Activated CD8-positive, alpha-beta T cell treated with anti-CD3 and anti-CD28 coated beads for 36 hours (primary cell): ENCODE data around the gene NUB1. TPM values are rescaled to one million over a fixed set of nuclear protein-coding genes. Genes with fewer than 3 reads are reported as not detected.

Experiments
- ATAC-seq: fragments of 200-7000 bp; cut with Tn5 transposase; one replicate; pipeline ENCODE4 v1.10.0; 2021; ENCODE audit warnings: mild to moderate bottlenecking, moderate library complexity
- CTCF ChIA-PET: fragments of 350-600 bp; sonication (Branson Sonifier 250); formaldehyde crosslinking; loops from one replicate; lab custom pipeline; 2021; ENCODE audit warnings: antibody characterized with exemption; lab: Charles Lee
- POLR2A ChIA-PET: fragments of 350-600 bp; sonication (Branson Sonifier 250); formaldehyde crosslinking; loops from one replicate; lab custom pipeline; 2021; ENCODE audit warnings: antibody characterized with exemption; lab: Charles Lee
- DNase-seq: peaks from one replicate; pipeline ENCODE4 v3.0.0-alpha.2; 2020
- H3K27ac Mint-ChIP-seq: one replicate; pipeline ENCODE4 v1.8.0; 2021; ENCODE audit warnings: mild to moderate bottlenecking, mixed read lengths
- H3K27me3 Mint-ChIP-seq: one replicate; pipeline ENCODE4 v1.8.0; 2021; ENCODE audit warnings: mixed read lengths
- H3K36me3 Mint-ChIP-seq: one replicate; pipeline ENCODE4 v1.8.0; 2021; ENCODE audit warnings: low read depth, mixed read lengths
- H3K4me1 Mint-ChIP-seq: one replicate; pipeline ENCODE4 v1.8.0; 2021; ENCODE audit warnings: low read depth, mixed read lengths
- H3K4me3 Mint-ChIP-seq: one replicate; pipeline ENCODE4 v1.8.0; 2021; ENCODE audit warnings: mild to moderate bottlenecking, moderate library complexity, mixed read lengths
- H3K9me3 Mint-ChIP-seq: one replicate; pipeline ENCODE4 v1.8.0; 2021; ENCODE audit warnings: mixed read lengths
- CTCF ChIP-seq: fragments of 200-600 bp; IDR thresholded peaks from one replicate; pipeline ENCODE4 v1.8.0; 2022; ENCODE audit warnings: antibody characterized with exemption, mild to moderate bottlenecking
- intact Hi-C: fragments of 100-400 bp; cut with micrococcal nuclease; formaldehyde crosslinking; loops from one replicate; pipeline ENCODE4 v1.10.0; 2022
- total RNA-seq, 2 experiments: library from RNA; stranded (reverse); gene quantifications; one replicate each; pipeline ENCODE4 v1.2.3, GENCODE V29; 2021

Gene NUB1
- total RNA-seq, 2 experiments from 2014 or later = 41.0 to 42.5 TPM

- H3K4me1 Mint-ChIP-seq = no peaks in the 10 kb centered on the region
- ATAC-seq (no peak), DNase-seq (no peak)
- intact Hi-C loops = no loop called here
- no peaks in the 10 kb centered on the region for H3K9me3 Mint-ChIP-seq
- H3K27ac Mint-ChIP-seq = no peak overlapping the region
- H3K4me3 Mint-ChIP-seq = no peak overlapping the region
- CTCF ChIA-PET = interaction anchor here (0.6 to 3.1 kb wide), 6 partner anchors 9 to 87 kb away, joined by 3 to 23 read pairs (median 8); no protein-coding TSS in a partner anchor
- TF ChIP-seq CTCF = no peak
- peaks cover 37% of the 10 kb centered on the region for H3K36me3 Mint-ChIP-seq
- H3K27me3 Mint-ChIP-seq = no peaks in the 10 kb centered on the region
- POLR2A ChIA-PET = no interaction called here
Observed at GRCh38 chr7:151361193-151361959, 19.8 kb downstream of the NUB1 start.

- Mint-ChIP-seq H3K27me3 (no peaks in the 10 kb centered on the region), H3K4me1 (peaks cover 3% of the 10 kb centered on the region), H3K27ac (no peak overlapping the region), H3K9me3 (no peaks in the 10 kb centered on the region), H3K4me3 (no peak overlapping the region), H3K36me3 (peaks cover 32% of the 10 kb centered on the region)
- DNase-seq (no peak), ATAC-seq (no peak)
- intact Hi-C loops = no loop called here
- POLR2A ChIA-PET = interaction anchor here (0.9 to 2.1 kb wide), 3 partner anchors 11 to 101 kb away, joined by 3 to 6 read pairs (median 4); no protein-coding TSS in a partner anchor
- CTCF ChIA-PET = interaction anchor here (0.7 to 3.1 kb wide), 3 partner anchors 9 to 85 kb away, joined by 3 to 23 read pairs (median 8); no protein-coding TSS in a partner anchor
- no peak for TF ChIP-seq CTCF
Observed at GRCh38 chr7:151363182-151363581, 21.6 kb downstream of the NUB1 start.

GRCh38 chr7:151366166-151366879 lies 24.7 kb downstream of the NUB1 start:
- no peak for TF ChIP-seq CTCF
- Mint-ChIP-seq H3K4me3 (no peak overlapping the region), H3K4me1 (peaks cover 11% of the 10 kb centered on the region), H3K27ac (no peak overlapping the region), H3K36me3 (peaks cover 22% of the 10 kb centered on the region), H3K27me3 (no peaks in the 10 kb centered on the region), H3K9me3 (no peaks in the 10 kb centered on the region)
- CTCF ChIA-PET = interaction anchor here (0.7 to 8.3 kb wide), 10 partner anchors 9 to 123 kb away, joined by 3 to 227 read pairs (median 5); no protein-coding TSS in a partner anchor
- intact Hi-C loops = no loop called here
- DNase-seq = no peak
- POLR2A ChIA-PET = interaction anchor here (0.9 to 1.1 kb wide), 2 partner anchors 14 to 72 kb away, joined by 3 to 4 read pairs; no protein-coding TSS in a partner anchor
- ATAC-seq = no peak

GRCh38 chr7:151366880-151367222 lies 25.2 kb downstream of the NUB1 start:
- DNase-seq (no peak), ATAC-seq (no peak)
- Mint-ChIP-seq H3K4me1 (peaks cover 11% of the 10 kb centered on the region), H3K36me3 (peaks cover 20% of the 10 kb centered on the region), H3K27me3 (no peaks in the 10 kb centered on the region), H3K4me3 (no peak overlapping the region), H3K9me3 (no peaks in the 10 kb centered on the region), H3K27ac (no peak overlapping the region)
- ChIA-PET CTCF (interaction anchor here (0.7 to 8.3 kb wide), 8 partner anchors 10 to 83 kb away, joined by 3 to 227 read pairs (median 6); no protein-coding TSS in a partner anchor), POLR2A (interaction anchor here (0.9 to 1.1 kb wide), 2 partner anchors 15 to 73 kb away, joined by 3 to 4 read pairs; no protein-coding TSS in a partner anchor)
- no peak for TF ChIP-seq CTCF
- intact Hi-C loops = no loop called here
